SK-N-MC (cell line): ENCODE data around the gene CCNJL.

Source experiments
- EZH2 ChIP-seq: fragments of 200-600 bp; sonication (generic); IDR thresholded peaks from one replicate; pipeline ENCODE4 v1.6.1; 2017; ENCODE audit warnings: antibody characterized with exemption
- POLR2AphosphoS5 ChIP-seq: IDR thresholded peaks from 2 replicates; pipeline ENCODE4 v1.6.1; 2012; ENCODE audit warnings: mild to moderate bottlenecking, low read depth, low read length, borderline replicate concordance

GRCh38 chr5:160356550-160357347 is 44.4 kb upstream of the CCNJL start:
- TF ChIP-seq EZH2 (no peak), POLR2AphosphoS5 (no peak)
